GM13977 (cell line): ENCODE results near the gene SMOC2.

Experiments
- DNase-seq: peaks from one replicate; pipeline ENCODE4 v3.0.0; 2012; ENCODE audit warnings: low spot score
- in situ Hi-C: fragments of 300-500 bp; cut with MboI; formaldehyde crosslinking; loops from one replicate; pipeline ENCODE4 v1.12.0; 2022; ENCODE audit warnings: low sequenced_read_pairs, low pct_unique_long_range_greater_than_20kb, mixed read lengths, inconsistent platforms; ENCODE audit not compliant: unreplicated experiment
- TF ChIP-seq, protein P1 (sequence below): IDR thresholded peaks from 2 replicates; pipeline ENCODE4 v1.5.1; 2012; ENCODE audit warnings: mild to moderate bottlenecking, control low read depth; ENCODE audit not compliant: insufficient read depth; ENCODE audit errors: extremely low read depth, missing control alignments

Gene SMOC2

DNA sequence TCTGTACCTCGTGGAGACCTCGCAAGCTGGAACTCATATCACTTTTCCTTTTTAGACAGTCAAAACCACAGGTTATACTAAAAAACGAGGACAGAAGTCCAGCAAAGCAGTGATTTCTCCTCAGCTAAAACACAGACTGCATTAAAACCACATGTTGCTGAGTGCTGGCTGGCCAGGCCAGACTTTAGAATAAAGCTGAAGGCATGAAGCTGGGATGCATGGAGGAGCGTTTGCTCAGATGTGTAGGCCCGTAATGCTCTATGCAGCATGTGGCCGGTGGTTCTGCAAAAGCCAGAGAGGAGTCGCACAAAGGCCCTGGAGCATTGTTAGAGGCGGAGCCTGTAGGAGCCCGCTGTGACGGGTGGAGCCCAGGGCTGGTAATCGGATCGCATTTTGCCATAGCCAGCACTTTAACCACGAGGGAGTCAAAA lies 83.6 kb downstream of the SMOC2 start:
- TF ChIP-seq, protein P1, sequence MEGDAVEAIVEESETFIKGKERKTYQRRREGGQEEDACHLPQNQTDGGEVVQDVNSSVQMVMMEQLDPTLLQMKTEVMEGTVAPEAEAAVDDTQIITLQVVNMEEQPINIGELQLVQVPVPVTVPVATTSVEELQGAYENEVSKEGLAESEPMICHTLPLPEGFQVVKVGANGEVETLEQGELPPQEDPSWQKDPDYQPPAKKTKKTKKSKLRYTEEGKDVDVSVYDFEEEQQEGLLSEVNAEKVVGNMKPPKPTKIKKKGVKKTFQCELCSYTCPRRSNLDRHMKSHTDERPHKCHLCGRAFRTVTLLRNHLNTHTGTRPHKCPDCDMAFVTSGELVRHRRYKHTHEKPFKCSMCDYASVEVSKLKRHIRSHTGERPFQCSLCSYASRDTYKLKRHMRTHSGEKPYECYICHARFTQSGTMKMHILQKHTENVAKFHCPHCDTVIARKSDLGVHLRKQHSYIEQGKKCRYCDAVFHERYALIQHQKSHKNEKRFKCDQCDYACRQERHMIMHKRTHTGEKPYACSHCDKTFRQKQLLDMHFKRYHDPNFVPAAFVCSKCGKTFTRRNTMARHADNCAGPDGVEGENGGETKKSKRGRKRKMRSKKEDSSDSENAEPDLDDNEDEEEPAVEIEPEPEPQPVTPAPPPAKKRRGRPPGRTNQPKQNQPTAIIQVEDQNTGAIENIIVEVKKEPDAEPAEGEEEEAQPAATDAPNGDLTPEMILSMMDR: no peak
- no peak for DNase-seq
- in situ Hi-C loops: no loop called here

DNA sequence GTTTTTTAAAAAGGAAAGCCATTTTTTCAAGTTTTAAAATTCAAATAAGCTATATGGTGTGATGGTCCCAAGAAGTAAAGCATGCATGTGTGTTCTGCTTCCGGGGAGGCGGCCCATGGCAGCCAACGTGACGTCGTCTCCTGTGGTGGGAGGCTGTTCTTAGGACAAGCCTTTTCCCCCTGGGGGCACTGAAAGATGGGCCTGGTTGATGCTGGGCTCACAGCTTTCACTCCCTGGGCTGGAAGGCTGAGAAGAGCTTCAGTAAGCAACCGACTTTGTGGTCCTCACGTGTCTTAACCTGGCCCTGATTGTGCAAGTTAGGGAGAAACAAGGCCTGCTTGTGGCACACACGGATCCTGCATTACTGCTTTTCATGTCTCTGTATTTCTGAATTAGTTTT lies 84.1 kb downstream of the SMOC2 start:
- TF ChIP-seq, protein P1: no peak
- in situ Hi-C loops: no loop called here
- no peak for DNase-seq

DNA sequence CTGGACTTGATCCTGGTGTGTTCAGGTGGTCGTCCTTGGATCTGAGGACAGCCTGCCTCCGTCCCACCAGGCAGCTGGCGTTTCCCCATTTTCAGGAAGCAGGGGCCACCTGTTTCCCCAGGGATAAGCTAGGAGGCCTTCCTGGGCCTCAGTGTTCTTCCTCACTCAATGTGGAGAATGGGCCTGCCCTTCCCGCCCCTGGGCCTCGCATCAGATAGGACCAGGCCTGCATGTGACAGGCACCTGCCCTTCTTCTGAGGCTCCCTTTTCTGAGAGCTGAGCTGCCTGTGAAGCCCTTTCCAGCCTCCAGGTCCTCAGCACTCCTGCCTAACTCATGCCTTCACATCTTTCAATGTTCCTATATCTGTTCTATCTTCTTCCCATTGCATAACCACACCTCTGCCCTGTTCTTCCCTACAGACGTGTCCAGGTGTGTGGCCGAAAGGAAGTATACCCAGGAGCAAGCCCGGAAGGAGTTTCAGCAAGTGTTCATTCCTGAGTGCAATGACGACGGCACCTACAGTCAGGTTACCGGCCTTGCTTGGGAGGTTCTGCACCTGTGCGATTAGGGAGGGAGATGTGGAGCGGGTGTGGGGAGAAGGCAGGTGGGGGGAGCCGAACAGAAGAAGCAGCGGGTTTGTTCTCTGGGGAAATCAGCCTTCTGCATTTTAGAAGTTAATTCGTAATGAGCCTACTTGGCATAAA lies 85.1 kb downstream of the SMOC2 start:
- in situ Hi-C loops: no loop called here

DNA sequence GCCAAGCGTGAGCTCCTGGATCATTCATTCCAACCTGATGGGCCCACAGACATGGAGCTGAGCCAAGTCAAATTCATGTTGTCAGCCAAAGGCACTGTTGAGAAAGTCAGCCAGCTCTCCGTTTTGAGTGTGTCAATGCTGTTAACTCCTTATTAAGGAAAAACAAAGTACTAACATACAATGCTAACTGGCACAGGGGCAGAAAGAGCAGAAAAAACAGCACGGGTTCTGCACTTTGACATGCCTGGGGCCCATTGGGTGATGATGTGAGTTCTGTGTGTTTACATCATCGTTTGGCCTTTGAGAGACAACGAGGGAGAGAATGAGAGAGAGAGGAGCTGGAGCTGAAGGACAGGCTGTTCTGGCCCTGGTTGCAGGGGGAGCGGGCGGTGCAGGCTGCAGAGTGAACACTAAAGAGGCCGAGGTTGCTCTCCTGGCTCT lies 85.9 kb downstream of the SMOC2 start:
- in situ Hi-C loops: no loop called here
- DNase-seq: no peak
- TF ChIP-seq, protein P1: no peak

More for the DNA sequence above, 85.1 kb downstream of the SMOC2 start:
- DNase-seq: no peak
- TF ChIP-seq, protein P1: no peak

DNA sequence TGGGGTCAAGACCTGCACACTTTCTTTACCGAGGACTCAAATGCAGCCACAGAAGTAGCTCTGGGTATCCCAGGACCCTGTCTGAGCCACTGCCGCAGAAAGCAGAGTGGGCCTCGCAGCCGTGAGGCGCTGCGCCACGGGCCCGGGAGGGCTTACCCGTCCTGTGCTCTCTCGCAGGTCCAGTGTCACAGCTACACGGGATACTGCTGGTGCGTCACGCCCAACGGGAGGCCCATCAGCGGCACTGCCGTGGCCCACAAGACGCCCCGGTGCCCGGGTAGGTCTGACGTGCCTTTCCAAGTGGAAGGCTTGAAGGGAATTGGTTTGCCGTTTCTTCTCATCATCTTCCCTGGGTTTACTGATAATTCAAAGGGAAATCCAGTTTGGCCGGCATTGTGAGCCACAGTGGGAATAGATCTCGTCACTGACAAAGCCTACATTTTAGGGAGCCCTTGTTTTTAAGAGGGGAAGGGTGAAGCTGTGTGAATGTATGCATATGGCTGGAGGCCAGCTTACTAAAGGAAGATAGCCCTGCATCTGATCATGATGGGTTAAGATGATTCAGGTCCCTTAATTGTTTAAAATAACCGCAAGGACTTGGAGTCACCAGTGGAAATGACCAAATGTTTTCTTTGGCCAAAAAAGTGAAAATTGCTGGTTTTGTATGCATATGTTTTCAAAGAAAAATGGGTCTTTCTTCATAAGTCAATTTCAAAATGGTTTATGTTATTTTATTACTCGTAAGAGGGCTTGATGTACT lies 86.6 kb downstream of the SMOC2 start:
- DNase-seq: no peak
- TF ChIP-seq, protein P1: no peak
- in situ Hi-C loops: no loop called here

DNA sequence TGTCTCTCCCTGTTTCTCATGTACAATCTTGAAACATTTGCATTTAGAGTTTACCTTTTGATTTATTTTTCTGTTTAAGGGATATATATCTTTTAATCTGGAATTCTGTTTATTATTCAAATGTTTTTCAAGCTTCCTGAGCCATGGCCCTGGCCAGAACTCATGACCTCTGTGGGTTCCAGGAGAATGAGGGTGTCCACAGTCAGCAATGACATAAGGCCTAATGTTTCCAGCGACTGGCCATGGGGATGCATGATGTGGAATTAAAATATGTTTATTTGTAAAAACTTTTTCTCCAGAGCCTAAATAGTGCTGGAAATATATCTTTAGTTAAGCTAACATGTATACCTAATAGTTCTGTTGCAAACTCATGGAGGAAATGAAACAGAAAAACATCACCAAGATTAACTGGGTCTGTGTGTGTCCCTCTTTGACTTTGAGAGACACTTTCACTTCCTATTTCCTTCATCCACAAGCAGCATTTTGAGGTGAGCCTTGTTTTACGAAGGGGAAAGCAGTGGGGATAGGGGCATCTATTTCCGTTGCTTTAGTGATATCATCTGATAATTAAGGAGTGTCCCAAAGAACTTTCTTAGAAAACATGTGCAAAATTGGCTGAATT lies 87.6 kb downstream of the SMOC2 start:
- TF ChIP-seq, protein P1: no peak
- in situ Hi-C loops: no loop called here
- no peak for DNase-seq
